KOPT-K1 (cell line): ENCODE data around the gene SAAL1.
A peak's percentile ranks its signal among the peaks of the same experiment; 100 is the strongest.

ENCODE experiments used
- H3K27ac ChIP-seq: fragments of 200-600 bp; sonication (generic); 2 replicates; pipeline ENCODE4 v1.5.1; 2016; ENCODE audit warnings: antibody characterized with exemption, mild to moderate bottlenecking, low read depth, low read length; ENCODE audit not compliant: poor library complexity, severe bottlenecking
- H3K36me3 ChIP-seq: fragments of 200-600 bp; sonication (generic); 2 replicates; pipeline ENCODE4 v1.5.1; 2017; ENCODE audit warnings: antibody characterized with exemption, mild to moderate bottlenecking, low read length, moderate library complexity; ENCODE audit not compliant: insufficient read depth
- H3K9me3 ChIP-seq: fragments of 200-600 bp; sonication (generic); 2 replicates; pipeline ENCODE4 v1.5.1; 2017; ENCODE audit warnings: antibody characterized with exemption, low read length, mild to moderate bottlenecking; ENCODE audit not compliant: insufficient read depth, poor library complexity, severe bottlenecking

SAAL1 gene

DNA sequence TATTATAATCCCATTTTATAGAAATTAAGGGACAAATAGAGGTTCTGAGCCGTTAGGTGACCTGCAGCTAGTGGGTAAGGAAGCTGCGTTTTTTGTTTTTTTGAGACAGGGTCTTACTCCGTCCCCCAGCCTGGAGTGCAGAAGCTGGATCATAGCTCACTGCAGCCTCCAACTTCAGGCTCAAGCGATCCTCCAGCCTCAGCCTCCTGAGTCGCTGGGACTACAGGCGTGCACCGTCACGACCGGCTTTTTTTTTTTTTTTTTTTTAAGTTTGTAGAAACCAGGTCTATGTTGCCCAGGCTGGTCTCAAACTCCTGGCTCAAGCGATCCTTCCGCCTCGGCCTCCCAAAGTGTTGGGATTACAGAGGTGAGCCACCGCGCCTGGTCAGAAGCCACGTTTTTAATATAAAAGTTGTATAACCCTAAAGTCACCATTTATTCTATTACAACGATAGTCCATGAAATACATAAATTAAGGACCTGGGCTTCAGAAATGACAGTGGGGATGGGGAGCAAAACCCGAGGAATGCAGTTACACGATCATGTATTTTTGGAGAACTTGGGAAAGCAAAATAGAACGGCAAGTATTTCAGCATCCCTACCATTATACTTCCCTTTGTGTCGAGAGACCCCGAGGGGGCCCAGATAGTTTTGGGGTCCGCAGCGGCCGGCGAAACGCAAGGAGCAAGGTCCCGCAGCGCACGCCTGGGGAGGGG, 638 bp downstream of the SAAL1 start:
- Histone ChIP-seq H3K9me3 (no peaks in the 10 kb centered on the region), H3K36me3 (peaks cover 41% of the 10 kb centered on the region), H3K27ac (peak overlapping the region; percentile 70)

DNA sequence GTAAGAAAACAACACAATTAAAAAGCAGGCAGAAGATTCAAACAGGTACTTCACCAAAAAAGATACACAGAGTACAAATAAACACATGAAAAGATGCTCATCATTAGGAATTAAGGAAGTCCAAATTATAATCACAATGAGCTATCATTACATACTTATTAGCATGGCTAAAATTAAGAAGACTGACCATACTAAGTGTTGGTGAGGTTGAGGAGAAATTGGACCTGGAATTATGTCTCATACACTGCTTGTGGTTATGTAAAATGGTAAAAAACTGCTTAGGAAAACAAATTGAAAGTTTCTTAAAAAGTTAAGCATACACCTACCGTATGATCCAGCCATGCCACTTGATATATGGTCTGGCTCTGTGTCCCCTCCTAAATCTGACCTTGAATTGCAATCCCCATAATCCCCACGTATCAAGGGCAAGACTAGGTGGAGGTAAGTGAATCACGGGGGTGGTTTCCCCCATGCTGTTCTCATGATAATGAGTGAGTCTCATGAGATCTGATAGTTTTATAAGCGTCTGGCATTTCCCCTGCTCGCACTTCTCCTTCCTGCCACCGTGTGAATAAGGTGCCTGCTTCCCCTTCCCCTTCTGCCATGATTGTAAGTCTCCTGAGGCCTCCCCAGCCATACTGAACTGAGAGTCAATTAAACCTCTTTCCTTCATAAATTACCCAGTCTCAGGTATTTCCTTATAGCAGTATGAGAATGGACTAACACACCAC, 4.8 kb downstream of the SAAL1 start:
- Histone ChIP-seq H3K27ac (no peak overlapping the region), H3K36me3 (peaks cover 76% of the 10 kb centered on the region), H3K9me3 (no peaks in the 10 kb centered on the region)

DNA sequence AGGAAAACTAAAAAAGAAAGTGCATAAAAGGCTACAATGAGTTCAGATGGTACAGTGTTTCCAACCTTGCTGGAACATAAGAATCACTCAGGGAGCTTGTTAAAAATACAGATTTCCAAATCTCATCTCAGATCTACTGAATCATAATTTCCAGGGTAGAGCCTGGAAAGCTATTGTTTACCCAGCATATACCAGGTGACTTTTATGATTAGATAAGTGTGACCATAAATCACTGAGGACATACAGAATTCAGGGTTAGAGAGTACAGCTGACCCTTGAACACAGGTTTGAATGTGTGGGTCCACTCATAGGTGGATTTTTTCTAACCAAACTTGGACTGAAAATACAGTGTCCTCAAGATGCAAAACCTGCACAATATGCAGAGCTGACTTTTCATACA, 11.9 kb downstream of the SAAL1 start:
- Histone ChIP-seq H3K27ac (no peak overlapping the region), H3K9me3 (no peaks in the 10 kb centered on the region), H3K36me3 (peaks cover 92% of the 10 kb centered on the region)

DNA sequence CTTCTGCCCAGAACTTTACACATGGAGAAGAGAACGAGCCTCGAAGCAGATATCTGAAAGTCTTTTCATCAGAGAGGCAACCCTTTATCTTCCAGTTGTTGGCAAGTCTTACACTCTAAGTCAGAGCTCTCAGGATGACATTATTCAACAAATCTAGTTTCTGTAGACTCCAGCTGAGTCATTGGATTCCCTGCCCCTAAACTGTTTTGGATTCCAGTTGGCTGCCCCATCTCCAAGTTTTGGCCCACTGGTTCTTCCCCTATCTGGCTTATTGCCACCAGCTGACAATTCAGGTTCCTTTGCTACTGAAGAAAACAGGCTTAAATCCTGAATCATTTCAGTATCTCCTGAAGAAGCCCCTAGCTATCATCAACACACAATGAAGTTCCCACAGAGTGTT, 14.2 kb downstream of the SAAL1 start:
- peaks cover 97% of the 10 kb centered on the region for H3K36me3 ChIP-seq

DNA sequence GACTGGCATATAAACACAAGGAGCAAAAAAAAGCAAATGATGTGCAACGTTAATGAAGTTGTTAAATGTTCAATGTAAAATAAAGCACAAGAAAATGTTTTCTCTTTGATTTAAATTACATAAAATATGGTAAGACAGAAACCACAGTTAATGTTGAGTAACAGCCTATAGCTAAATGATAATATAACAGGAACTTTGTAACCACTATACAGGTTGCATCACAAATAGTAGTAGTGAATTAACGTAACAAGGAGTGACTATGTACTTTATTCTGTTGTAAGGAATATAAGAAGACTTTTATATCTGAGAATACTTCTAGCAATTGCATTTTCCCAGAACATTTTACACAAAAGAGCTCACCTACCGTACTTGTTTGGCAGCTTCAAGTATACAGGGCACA, 16.9 kb downstream of the SAAL1 start:
- no peaks in the 10 kb centered on the region for H3K9me3 ChIP-seq
- peaks cover 98% of the 10 kb centered on the region for H3K36me3 ChIP-seq
- H3K27ac ChIP-seq, result no peak overlapping the region

More for the DNA sequence above, 14.2 kb downstream of the SAAL1 start:
- H3K9me3 ChIP-seq, result no peaks in the 10 kb centered on the region
- no peak overlapping the region for H3K27ac ChIP-seq

DNA sequence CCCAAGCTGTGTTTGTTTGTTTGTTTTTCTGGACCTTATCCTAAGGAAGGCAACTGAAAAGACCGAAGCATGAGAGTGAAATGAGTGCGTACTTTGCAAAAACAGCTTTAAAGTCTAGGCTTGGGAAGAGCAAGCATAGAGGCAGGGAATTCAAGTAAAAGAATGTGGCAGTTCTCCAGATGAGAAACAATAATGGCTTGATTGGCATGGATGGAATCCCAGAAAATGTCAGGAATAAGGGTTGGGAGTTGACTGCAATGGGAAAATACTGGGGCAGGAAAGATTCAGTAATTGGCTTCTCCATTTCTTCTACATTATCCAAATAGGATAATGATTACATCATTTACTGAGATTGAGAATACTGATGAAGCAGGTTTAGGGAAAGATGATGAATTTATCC, 17.5 kb downstream of the SAAL1 start:
- H3K9me3 ChIP-seq, result no peaks in the 10 kb centered on the region
- peaks cover 98% of the 10 kb centered on the region for H3K36me3 ChIP-seq
- no peak overlapping the region for H3K27ac ChIP-seq

DNA sequence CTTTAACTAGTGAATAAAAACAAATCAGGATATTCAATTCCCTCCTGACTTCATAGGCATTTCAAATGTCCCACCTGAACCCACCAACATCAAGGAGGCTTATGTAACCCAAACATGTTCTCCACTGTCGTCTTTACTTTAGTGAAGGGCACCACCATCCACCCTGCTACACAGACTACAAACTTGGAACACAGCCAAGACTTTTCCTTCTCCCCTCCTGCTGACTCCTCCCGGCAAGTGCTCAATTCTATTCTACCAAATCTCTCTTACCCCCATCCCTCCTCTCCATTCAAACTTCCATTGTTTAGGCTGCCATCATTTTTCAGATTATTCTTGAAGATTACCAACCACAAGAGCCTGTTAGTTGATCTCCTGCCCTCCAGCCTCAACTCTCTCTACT, 24.3 kb downstream of the SAAL1 start:
- no peaks in the 10 kb centered on the region for H3K9me3 ChIP-seq
- no peak overlapping the region for H3K27ac ChIP-seq
- peaks cover 89% of the 10 kb centered on the region for H3K36me3 ChIP-seq

DNA sequence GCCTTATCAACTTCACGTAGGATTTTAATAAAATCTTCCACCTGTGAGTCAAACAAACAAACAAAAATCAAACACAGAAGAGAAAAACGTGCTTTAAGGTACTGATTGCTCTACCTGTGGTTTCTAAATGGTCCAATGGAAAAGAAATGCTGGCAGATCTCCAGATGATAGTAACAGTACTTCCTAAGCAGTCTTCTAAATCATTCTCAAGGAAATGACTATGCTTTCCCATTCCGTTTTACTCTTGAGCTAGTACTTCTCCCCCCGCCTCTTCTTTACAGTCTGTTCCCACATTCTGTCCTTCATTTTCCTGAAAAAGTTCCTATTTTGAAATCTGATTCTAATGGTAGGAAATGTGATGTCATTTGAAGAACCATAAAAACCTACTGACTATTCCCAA, 25.4 kb downstream of the SAAL1 start:
- Histone ChIP-seq H3K9me3 (no peaks in the 10 kb centered on the region), H3K36me3 (peaks cover 83% of the 10 kb centered on the region), H3K27ac (no peak overlapping the region)

DNA sequence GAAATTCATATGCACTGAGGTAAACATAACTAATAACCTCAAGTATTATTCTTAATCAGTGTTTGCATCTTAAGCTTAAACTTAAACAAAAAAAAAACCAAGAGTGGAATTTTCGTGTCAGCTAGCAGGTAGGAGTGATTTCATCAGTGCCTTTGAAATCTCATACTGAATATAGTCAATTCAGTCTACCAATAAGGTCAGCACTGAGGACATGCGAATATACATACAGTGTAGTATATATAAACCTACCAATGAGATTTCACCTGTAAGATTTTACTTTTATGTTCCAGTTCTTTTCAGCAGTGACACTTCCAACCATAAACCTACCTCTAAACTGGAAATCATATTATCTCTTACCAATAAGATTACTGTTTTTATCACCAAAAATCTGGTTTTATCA, 27.0 kb downstream of the SAAL1 start:
- Histone ChIP-seq H3K36me3 (peaks cover 76% of the 10 kb centered on the region), H3K27ac (no peak overlapping the region), H3K9me3 (no peaks in the 10 kb centered on the region)

DNA sequence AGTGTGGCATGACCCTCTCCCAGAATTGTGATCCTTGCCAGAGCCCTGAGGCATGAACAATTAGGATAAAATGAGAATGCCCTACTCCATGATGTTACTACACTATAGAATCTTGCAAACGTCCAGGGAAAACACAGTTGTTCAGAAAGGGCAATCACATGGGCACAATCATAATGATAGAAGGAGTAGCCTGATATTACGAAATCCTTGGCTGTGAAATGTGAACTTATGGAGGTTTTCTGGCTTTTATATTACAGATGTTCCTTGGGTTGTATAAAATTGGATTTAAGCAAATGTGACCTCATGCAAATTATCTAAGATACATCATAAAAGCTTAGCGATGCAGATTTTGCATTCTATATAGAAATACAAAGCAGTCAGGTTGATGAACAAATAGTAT, 30.4 kb downstream of the SAAL1 start:
- Histone ChIP-seq H3K27ac (no peak overlapping the region), H3K36me3 (peaks cover 49% of the 10 kb centered on the region), H3K9me3 (no peaks in the 10 kb centered on the region)

DNA sequence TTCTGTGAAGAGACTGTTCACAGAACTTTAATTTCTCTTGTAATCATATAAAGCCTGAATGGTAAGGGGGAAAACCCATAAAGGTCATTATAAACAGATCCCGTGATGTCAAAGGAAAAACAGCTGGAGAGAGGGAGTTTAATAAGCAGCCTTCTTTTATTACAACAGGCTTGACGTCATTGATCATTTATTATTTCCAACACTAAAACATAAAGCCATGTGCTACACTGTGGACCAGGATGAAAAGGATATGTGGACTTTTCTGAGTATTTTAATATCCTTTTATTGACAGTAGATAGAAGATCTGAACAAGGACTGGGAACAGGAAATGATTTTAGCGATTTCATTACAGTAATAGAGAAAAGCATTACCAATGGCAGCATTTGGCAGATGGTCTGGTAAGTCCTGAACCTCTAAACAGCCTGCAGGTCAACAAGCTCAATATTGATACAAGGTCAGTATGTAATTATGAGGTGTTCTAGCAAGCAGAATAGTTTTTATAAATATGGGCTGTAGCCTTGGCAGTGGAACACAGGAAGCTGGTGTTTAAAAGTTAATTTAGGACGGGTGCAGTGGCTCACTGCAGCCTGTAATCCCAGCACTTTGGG, 34.7 kb downstream of the SAAL1 start:
- Histone ChIP-seq H3K9me3 (no peaks in the 10 kb centered on the region), H3K36me3 (peaks cover 20% of the 10 kb centered on the region; the same call in 1 of the 2 replicates), H3K27ac (no peak overlapping the region)

DNA sequence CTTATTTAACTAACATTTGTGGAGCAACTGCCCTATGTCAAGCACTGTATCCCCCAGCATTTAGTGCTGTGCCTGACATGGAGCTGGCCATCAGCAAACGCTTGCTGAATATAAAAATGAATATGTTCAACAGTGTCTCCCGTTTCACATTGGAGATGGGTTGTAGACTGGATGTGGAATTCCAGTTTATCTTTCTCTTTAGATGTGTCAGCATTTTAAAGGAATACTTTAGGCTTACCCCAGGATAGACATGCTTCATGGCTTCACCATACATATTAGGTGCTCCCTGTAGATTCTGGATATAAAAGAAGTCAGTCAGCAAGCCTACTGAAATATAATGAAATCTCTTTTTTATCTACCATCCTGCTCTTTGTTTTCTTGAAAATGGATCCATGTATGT, 38.5 kb downstream of the SAAL1 start:
- Histone ChIP-seq H3K9me3 (no peaks in the 10 kb centered on the region), H3K27ac (no peak overlapping the region), H3K36me3 (0 out of 2 replicates have a peak, but pooled peaks cover under 1% of the 10 kb centered on the region)

DNA sequence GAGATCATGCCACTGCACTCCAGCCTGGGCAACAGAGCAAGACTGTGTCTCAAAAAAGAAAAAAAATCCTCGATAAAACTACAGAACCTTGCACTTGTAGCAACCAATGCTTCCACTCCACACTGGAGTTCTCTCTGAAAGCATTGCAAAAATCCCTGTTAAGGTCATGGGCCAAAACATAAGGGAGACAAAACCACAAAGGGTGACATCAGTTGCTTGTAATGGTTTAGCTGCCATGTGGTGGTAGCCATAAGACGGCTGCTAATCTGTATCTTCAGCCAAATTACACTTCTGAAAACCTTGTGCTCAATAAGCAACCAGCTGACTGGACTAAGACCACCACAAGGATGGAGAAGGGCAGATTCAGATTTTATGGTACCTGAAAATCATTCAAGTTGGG, 39.3 kb downstream of the SAAL1 start:
- Histone ChIP-seq H3K36me3 (no peaks in the 10 kb centered on the region), H3K9me3 (no peaks in the 10 kb centered on the region), H3K27ac (no peak overlapping the region)

DNA sequence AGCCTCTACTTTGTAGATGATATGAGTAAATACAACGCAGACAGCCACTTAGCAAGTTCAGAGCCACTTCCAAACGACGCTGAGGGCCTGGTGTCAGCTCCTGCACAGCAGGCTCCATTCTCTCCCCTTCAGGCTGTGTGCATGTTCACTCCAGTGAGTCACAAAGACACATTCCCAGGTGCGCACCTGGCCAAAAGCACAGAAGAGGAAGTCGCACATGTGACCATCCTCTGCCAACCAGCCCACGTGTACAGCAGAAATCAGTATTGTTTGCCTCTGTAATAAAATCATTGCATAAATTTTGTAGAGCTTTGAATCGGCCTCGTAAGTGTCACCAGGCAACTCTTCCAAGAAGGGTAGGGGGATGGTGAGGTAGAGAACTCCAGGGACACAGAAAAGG, 40.3 kb downstream of the SAAL1 start:
- no peaks in the 10 kb centered on the region for H3K9me3 ChIP-seq
- no peaks in the 10 kb centered on the region for H3K36me3 ChIP-seq
- no peak overlapping the region for H3K27ac ChIP-seq

DNA sequence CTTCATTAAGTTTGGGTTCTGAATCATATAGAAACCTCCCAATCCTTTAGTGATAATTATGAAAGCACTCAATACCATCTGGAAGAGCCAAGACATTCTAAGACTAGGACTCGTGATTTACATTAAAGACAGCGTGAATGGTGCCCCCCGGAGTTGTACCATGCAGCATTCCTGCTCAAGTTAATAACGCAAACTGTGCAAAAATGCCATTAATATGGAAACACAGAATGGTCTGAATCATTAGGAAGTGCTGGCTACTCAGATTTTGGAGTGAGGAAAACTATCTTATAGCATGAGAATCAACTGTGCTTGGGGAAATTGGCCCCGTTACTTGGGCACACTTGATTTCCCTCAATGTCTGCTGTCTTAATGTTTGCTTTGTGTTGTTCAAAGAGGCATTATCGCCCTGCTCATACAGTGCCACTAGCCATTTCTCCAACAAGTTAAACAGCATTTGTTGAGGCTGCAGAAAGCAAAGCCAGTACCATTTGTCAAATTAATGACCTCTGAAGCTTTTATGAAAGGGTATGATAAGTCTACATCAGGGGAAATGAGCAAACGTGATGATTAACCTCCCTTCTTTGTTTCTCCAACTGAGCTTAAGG, 41.3 kb downstream of the SAAL1 start:
- Histone ChIP-seq H3K9me3 (no peaks in the 10 kb centered on the region), H3K36me3 (no peaks in the 10 kb centered on the region), H3K27ac (no peak overlapping the region)
